ENCODE measurements around the gene AGAP1.

AGAP1 gene

DNA sequence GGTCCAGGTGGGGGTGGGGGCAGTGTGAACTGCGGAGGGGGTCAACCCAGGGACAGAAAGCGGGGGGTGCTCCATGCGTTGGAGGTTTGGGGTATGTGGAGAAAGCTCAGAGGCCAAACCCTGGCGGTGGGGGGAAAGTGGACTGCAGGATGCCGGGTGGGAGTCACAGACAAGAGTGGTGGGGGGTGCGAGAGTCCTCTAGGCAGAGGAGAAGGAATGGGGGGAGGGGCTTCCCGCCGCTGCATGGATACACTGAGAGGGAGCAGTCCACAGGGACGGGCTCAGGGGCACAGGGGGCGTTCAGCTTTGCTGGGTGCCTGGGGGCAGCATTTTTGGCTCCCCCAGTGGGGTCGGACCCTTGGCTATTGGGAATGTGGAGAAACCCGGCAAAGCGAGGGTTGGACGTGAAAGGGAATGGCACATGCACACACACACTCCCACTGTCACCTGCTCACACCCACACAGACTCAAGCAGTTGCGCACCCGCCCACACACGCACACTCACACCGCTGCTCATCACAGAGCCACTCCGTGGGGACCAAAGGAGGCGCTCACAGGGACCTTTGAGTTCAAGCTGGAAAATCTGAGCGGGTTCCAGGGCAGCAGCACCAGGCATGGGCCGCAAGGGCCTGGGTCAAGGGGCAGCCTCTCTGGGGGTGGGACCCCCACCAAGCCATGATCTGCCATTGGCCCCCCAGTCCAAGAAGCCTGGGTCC, 666.7 kb downstream of the AGAP1 start:
- DNase-seq: no peak

DNA sequence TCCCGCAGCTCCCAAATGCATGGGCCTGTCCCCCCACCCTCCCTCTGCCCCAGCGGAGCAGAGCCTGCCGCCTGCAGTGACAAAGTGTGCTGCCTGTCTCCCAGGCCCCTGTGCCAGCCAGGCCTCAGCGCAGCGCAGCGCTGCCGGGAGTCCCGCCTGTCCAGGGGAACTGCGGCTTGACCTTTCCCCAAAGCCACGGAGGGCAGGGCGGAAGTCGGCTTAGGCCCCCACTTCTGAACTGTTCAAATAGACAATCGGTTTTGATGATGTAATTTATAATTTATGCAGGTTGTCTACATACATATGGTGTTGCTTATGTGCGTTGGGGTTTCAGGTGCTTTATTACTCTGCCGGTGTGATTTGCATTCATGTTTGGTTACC, 667.2 kb downstream of the AGAP1 start:
- no peak for DNase-seq

DNA sequence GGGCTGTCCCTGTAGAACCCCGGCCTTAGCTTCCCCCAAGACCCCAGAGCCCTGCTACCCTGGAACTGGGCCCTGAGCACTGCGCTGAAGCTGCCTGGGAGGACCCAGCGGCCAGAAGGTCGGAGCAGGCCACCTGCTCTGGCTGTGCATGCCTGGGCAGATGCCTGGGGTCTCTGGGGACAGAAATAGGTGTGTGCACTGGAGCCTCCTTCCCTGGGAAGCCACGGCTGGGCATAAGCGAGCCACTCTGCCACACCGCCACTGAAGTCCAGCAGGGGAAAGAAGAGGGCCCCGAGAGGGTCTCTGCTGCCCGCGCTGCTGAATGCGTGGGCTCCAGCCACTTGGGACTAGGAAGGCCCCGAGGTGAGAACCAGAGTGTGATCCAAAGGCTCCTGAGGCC, 667.7 kb downstream of the AGAP1 start:
- no peak for DNase-seq

DNA sequence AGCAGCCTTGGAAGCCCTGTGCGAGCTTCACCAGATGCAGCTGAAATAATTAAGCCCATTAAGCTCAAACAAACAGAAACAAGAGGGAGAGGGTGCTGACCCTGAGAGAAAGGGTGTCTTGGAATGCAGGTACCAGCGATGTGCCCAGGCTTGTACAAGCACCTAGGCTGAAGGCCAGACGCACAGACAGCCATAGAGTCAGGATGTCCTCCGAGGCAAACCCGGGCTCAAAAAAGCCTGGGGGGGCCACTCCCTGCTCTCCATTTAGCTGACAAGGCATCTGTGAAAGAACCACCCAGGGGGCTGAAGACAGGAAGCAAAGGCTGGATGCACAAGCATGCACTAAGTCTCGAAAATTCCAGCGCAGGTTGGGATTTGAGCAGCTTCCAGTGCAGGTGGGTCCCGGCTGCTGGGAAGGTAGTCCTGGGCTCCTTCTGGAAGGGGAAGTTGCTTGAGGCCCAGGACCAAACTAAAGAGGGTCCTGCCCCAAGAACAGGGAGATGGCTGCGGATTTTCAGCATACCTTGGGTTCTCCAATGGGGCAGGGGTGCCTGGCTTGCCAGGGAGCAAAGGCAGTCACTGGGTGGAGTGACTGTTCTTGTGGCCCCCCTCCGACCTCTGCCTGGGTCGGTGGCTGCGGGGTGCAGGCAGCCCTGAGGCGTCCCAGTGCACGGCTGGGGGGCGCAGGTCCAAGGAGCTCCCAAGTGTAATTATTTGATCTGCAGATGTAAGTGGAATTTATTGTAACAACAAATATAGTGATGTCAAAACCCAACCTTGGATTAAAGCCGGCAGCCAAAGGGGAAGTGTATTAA, 668.4 kb downstream of the AGAP1 start:
- DNase-seq: no peak

DNA sequence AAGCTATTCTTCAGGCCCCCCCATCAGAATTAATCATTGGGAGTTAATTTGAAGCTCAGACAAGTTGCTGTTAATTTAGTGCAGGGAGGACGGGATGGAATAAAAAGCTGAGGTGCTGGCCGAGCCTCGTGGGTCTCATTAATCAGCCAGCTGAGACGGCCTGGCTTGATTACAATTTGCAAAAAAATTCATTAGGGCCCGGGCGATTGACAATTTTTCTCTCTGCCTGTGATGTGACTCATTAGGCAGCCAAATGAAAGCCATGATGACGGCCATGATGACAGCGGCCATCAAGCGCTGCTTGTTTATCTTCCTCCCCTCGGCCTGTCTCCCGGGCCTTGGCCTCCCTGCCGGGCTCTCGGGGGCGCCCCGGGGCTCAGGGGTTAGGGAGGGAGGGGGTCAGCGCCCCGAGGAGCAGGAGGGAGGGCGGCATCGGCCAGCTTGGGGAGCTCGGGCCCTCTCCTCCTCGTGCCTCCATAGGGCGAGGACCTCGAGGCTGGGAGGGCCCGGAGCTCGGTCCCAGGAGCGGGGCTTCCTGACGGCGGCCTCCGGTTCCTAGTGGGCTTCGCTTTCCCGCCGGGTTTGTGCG, 669.1 kb downstream of the AGAP1 start:
- no peak for DNase-seq

DNA sequence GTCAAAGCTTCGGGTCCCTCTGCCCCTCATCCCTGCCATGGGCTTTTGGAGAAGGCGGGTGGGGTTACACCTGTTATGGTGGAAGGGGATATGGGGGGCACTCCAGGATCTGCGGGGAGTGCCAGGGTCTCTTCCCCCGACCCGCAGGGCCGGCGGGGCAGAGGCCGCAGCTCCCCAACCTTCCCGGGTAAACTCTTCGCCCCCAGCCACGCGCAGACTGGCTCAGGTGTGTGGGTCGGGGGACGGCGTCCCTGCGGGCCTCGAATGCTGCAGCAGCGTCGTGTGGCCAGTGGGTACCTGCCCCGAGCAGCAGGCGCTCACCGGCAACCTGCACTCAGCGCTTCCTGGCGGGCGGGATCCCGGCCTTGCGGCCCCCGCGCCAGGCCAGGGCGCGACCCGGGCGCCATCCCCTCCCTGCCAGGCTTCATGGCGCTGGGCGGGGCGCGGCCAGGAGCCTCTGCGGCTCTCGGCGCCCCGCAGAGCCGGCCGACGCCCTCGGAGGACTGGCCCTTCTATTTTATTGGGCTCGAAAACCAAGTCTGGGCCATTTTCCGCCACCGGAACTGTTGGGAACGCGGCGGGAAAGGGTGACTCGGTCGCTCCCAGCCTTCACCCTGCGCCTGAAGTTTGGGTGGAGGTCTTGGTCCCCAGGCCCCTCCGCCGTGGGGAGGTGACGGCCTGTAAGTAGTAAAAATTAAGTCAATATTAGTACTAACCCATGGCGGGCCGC, 669.8 kb downstream of the AGAP1 start:
- no peak for DNase-seq

DNA sequence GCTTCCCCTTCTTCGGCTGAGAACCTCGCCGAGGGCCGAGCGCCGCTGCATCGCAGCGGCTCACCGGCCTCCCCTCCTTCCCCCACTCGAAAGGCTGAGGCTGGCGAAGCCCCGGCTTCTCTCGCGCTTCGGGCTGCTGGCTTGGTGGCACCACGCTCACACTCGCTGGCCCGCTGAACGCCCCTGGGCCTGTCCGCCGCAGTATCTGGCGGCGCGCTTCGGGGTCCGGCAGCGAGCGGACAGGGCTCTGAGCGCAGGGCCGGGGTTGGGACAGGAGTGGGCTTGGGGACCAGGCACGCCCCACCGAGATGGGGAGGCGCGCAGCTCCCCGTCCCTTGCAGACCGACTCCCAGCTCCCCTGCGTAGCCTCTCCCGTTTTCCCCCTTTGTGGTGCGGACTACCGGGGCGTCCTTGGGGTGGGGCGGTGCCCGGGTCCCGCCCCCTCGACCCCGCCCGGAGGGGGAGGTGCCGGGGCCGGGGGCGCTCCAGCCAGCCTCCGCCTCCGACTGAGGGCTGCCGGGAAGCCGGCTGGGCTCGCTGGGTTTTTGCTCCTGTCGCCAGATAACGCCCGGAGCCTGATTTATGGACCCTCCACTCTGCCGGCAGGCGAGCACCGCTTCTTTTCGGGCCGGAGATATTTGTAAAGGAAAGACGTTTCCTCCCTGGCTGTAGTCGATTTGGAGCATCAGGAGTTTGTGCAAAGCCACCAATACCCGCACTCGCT, 670.5 kb downstream of the AGAP1 start:
- DNase-seq: no peak

DNA sequence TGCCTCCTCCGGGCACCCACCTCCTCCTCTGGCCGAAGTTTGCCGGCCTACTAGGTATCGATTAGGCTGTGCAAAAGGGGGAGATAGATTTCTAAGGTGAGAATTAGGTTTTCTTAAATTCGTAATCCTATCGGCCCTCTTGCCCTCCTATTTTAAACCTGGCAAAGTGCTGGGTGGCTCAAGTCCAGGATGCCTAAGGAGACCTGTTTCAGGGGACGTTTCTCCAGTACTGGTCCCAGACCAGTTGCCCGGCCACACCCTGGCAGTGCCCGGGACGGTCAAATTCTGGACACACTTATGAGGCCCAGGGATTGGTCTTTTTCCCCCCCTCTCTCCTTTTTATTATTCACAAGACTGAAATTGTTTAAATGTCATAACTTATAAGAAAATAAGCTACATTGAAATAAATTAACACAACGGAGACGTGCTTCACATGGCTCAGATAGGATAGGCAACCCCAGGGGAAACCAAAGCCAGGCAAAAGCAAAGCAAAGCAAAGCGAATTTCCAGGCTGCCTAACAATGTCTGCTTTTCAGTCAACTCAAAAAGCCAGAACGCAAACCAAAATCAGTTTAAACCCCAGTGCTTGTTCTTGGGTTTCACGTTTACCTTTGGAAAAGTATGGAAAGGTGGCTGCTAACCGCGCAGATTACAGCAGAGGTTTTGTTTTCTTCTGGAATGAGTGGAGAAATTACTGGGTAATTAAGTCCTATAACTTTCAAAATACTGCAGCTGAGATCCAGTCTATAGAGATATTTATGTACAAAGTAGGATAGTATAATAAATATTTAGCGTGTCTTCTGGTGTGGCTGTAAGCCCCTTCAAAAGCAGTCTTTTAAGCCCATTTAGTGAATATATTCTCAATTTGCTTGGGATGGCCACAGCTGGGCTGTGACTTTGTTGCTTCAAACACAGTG, 671.3 kb downstream of the AGAP1 start:
- no peak for DNase-seq

DNA sequence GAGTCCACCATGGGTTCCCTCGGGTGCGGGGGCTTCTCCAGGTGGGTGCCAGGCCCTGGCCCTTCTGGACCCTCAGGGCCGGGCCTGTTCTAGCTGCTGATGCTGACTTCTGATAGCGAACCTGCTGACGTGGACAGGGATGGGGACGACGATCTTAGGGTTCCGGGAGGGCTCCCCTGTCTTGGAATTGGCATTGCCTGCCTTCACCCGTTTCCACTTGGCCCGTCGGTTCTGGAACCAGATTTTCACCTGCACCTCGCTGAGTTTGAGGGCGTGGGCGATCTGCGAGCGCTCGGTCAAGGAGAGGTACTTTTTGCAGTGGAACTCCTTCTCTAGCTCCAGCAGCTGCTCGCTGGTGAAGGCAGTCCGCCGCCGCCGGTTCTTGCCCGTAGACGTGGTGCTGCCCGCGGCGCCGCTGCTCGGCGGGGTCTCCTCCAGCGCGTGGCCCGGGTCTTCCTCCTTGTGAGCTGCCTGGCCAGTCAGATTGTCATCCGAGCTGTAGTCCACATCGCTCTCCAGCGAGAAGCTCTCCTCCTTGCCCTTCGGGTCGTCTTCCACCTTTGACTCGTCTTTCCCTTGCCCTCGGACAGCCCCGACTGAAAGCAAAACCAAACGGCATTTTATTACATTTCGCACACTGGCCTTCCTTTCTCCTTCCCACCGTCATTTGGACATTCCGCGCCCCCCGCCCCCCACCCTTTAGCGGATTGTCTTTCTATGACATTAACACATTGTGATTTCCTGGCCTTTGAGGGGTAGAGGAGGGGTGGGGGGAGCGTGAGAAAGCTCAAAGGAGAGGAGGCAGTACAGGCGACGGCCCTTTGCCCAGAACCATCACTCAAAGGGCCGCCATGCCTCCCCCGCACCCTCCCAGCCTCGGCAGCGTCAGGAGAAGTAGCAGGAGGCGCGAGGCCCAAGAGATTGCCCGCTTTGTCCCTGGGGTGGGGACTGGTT, 672.3 kb downstream of the AGAP1 start:
- DNase-seq: no peak

DNA sequence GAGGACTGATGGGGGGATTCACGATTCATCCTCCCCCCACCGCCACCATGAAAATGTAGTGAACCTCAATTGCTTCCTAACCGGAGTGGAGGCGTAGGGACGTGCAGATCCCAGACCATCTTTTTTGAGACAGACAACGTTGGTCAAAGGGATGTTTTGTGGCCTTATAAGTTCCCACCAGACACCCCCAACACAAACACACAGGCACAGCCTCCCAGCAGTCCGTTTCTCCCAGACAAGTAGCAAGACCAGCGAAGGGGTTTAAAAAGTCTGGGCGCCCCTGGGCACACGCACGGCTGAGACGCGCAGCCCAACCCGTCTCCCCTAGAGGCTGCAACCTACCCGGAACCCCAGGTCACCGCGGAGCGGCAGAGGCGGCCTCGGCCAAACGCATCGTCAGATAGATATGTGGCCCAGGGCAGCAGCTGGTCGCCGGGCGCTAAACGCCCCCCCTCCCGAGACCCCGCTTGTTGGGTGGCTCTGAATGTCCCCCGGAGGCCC, 673.0 kb downstream of the AGAP1 start:
- DNase-seq: no peak

DNA sequence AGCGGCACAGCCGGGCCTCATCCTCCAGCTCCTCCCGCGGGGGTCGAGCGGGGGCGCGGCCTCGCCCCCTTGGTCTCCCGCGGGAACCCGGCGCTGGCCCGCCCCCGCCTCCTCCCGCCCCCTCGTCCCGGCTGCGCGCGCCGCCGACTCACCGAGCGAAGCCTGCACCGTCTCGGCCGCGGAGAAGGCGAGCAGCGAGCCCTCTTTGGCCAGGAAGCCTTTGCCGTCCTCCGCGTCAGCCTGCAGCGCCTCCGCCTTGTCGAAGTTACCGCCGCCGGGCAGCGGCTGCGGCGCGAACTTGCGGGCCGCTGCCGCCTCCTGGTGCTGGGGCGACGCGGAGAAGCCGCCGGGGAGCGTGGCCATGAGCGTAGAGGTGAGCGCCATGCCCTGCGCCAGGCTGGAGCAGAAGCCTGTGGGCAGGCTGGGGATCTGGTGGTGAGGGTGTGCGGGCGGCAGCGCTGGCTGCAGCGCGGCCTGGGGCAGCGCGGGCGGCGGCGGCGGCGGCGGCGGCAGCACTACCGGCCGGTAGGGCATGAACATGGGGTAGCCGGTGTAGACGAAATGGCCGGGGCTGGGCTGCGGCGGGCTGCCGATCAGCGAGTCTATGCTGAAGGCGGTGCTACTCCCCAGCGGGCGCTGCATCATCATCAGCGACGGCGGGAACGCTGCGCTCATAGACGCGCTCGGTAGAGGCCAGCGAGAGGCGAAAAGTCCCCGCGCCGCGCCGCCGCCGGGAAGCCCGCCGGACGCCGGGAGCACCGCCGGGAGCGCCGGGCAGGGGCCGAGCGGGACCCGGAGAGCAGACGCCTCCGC, 673.7 kb downstream of the AGAP1 start:
- DNase-seq: no peak

DNA sequence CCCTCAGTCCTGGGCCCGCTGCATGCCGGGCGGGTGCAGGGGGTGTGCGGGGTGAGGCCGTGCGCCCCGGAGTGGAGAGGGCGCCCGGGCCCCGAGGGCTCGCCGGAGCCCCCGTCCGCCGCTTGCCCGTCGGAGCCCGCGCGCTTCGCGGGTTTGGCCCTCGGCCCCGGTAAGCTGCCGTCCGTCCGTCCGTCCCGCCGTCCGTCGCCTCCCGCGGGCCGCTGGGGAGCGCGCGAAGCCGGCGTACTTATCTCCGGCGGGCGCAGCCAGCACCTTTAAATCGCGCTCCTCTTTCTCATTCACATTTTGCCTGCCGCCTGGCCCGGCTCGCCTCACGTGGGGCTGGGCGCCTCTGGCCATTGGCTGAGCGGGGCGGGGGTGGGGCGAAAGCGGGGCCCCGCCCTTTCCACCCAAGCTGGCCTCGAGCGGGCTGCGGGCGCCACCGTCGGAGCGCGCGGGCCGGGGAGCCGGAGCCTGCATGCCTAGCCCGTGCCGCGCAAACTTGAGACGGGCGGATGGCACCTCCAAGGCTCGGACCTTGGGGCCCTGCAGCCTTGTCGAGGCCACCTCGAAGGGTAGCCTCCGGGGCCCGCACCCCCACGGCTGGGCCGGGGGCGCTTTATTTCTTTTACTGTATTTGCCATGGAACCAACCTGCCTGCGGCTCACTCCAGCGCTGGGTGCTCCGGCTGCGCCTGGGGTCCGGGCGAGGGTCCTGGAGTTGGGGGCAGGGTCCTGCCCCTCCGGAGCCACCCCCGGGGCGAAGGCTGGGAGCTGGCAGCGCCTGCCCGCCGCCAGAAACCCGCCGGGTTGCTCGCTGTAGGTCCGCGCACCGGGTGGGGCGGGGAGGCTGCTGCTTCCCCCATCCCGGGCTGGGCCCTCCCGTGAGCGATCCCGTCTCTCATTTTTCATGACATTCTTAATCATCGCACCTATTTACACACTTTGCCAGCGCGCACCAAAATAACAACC, 674.6 kb downstream of the AGAP1 start, which contains the start of gene GBX2:
Gene GBX2 (minus strand): TSS at position 277 of the 971 bp plus-strand sequence. CDS start 415 bp downstream, outside the sequence.
- DNase-seq: peak in 1 of 2 experiments; percentile 40

DNA sequence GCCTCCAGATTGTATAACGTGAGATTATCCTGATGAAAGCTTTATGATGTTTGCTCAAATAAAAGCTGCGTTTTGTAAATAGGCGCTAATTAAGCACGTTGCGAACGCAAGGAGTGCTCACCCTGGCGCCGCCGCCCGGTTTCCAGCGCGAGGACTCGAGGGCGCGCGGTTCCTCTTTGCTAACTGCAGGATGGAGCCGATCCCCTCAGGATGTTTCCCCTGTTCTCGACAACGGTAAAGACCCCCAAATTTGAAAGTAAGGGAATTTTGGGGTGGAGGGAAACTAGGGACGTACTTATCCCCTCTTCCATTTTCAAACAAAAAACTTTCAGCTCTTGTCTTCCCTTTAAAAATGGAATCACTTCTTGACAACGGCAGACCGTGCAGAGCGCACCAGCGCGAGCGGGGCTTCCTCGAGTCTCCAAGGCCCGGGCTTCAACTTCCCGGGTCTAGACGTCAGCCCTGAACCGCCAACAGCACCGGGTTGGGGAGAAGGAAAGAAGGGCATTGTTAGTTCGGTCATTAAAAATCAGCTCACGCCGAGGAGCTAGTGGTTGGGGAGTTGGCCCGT, 675.4 kb downstream of the AGAP1 start:
- no peak for DNase-seq

DNA sequence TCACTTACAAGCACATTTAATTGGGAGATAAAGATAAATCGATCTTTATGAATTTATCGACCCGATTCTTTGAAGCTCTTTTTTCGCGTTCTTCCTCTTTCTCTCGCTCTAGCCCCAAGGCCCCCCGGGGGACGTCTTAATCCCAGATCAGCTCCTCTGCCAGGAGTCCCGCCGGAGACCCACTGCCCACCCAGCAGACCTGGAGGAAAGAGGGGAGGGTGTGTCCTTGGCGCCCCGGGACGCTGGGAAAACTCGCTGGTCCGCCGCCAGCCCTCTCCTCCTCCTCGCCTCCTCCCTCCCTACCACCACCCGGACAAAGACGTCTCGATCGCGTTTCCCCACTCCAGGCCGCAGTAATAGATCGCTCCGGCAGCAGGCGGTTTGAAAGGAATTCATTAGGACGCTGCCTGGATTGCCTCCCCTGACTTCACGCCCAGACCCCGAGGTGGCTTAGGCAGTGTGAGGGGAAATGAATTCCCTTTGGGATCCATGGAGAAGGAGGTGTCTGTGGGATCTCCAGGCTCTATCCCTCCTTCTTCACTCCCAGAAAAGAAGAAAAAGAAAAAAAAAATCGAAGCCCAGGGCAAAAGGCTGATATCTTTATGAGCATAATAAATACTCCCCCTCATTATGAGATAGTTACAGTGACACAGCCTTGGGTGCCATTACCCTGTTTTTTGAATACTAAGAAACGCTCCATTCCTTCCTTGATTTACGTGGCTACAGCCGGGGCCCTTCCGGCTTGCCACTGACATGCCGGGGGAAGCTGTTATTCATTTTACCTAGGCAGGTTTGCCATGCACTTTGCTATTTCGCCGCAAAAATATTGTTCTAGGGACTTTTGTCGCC, 676.1 kb downstream of the AGAP1 start:
- no peak for DNase-seq

DNA sequence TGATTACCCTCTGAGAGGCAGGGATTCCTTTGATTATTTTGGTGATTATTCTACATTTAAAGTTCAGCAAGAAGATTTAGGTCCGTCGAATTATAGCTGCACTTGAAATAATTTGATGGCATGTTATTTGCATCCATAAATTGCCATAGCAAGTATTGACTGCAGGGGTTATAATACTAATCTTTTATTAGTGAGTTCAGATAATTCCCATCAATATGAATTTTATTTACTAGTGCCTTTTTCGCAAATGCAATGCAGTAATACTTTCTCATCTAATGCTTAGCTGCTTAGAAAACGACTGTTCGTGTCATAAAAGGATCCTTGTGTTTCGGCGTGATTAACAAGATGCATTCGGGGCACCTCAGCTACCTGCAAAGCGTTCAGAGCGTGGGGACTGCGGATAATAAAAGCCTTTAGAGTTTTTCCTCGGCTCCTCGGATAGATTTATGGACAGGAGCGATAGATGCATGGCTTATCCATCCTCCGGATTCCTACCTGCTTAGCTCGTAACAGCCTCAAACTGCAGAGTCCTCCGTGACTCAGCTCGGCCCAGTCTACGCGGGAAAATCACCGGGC, 676.8 kb downstream of the AGAP1 start:
- no peak for DNase-seq

DNA sequence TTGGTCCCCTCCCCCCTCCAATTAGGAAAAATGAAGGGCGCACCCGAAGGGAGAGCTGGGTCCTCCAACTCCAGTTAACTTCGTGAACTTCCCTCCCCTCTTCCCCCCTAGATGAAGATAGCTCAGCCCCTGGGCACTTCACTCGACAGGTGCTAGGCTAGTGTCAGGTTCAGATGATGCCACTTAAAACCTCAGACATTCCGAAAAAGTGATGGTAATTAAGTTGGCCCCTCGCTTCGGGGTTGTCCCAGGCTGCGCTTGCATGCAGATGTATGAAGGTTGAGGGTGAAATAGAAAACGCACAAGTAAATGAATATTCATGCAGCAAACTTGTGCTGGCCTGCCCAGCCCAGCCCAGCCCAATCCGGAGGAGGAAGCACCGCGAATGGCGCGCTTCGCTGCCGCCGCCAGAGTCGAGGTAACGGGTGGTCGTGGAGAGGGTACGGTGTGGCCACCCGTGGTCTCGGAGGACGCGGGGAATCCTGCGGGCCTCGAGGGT, 677.4 kb downstream of the AGAP1 start:
- DNase-seq: no peak
